SK-N-MC (cell line): ENCODE data around the gene ATXN2.
"Not testable (repeated sequence)": the region's sequence is repeated elsewhere in the genome, so short reads cannot be mapped to it uniquely, and the experiment has no call there.

Experiments
- DNase-seq: peaks from one replicate; pipeline ENCODE4 v3.0.0-alpha.2; 2011; ENCODE audit warnings: low read depth, low spot score
- H3K27ac ChIP-seq: fragments of 200-600 bp; sonication (generic); 2 replicates; pipeline ENCODE4 v1.5.1; 2016; ENCODE audit warnings: mixed run types
- H3K36me3 ChIP-seq: fragments of 200-600 bp; sonication (generic); 2 replicates; pipeline ENCODE4 v1.6.1; 2017; ENCODE audit warnings: antibody characterized with exemption, low read length, mixed read lengths; ENCODE audit not compliant: insufficient read depth
- H3K4me3 ChIP-seq: fragments of 200-600 bp; sonication (generic); 2 replicates; pipeline ENCODE4 v1.5.1; 2016
- H3K9ac ChIP-seq: fragments of 200-600 bp; sonication (generic); 2 replicates; pipeline ENCODE4 v1.8.0; 2017; ENCODE audit warnings: mixed run types, mixed read lengths; ENCODE audit not compliant: insufficient read length
- H3K9me3 ChIP-seq: fragments of 200-600 bp; sonication (generic); 2 replicates; pipeline ENCODE4 v1.6.1; 2017; ENCODE audit warnings: low read depth, mild to moderate bottlenecking, antibody characterized with exemption, low read length, moderate library complexity, mixed read lengths
- EZH2 ChIP-seq: fragments of 200-600 bp; sonication (generic); IDR thresholded peaks from one replicate; pipeline ENCODE4 v1.6.1; 2017; ENCODE audit warnings: antibody characterized with exemption
- FOXP2 ChIP-seq: optimal IDR thresholded peaks from 2 replicates; pipeline ENCODE3; 2011; ENCODE audit warnings: mild to moderate bottlenecking, moderate library complexity; ENCODE audit not compliant: insufficient read depth; ENCODE audit errors: extremely low read length, control extremely low read depth
- POLR2AphosphoS5 ChIP-seq: IDR thresholded peaks from 2 replicates; pipeline ENCODE4 v1.6.1; 2012; ENCODE audit warnings: mild to moderate bottlenecking, low read depth, low read length, borderline replicate concordance

ATXN2 gene

DNA sequence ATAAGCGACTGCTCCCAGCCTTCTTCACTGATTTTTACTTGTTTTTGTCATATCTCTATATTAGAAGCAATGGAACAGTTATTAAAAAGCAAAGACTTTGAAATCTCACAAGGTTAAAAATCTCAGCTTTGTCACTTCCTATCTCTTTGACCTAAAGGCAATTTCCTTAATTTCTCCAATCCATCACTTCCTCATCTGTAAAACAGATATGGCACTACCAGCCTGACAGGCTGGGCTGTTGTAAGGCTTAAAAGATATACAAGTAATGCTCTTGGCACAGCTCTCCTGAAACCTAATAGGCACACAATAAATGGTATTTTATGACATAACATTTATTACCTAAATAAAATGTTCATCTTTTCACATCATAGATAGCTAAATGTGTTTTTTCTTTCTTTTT lies 25.6 kb downstream of the ATXN2 start:
- Histone ChIP-seq H3K9me3 (no peaks in the 10 kb centered on the region), H3K36me3 (no peaks in the 10 kb centered on the region), H3K4me3 (no peak overlapping the region), H3K9ac (no peak overlapping the region), H3K27ac (0 out of 2 replicates have a peak overlapping the region, but pooled peaks have one; percentile 1)
- TF ChIP-seq FOXP2 (no peak), POLR2AphosphoS5 (no peak), EZH2 (no peak)
- no peak for DNase-seq

DNA sequence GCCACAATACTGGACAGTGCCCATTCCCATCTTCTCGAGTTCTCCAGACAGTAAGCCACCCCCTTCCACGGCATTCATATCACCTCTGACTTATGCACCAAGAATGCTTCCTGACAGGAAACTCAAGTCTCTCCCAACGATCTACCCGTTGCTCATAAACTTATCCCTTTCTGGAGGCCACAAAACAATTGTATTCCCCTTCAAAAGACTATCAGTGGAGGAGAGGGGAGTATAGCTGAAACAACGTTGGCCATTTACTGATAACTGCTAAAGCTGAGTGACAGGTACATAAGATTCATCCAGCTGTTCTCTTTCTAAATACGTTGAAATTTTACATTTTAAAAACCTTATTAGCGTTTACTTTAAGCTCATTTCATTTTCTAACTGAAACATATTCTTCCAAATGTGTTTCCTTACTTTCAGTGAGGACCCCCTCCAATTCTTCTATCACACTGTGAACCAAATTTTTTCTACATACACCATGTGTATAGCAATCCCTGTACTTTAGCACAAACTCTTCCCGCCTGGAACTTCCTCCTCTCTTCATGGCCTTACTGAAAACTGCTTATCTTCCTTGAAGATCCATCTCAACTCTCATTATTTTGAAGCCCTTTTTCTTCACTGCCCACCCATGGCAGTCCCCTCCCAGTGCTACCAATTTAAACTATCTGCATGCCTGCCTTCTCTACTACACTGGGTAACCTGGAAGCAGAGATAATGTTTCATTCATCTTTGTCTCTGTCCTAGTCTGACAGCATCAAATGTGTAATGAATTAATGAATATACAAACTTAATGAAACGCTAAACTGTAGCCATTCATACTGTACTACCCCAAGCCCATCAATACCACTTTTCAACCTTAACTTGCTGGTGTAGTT lies 28.8 kb downstream of the ATXN2 start:
- H3K4me3 ChIP-seq: no peak overlapping the region
- no peak for DNase-seq
- H3K9me3 ChIP-seq: no peaks in the 10 kb centered on the region
- no peaks in the 10 kb centered on the region for H3K36me3 ChIP-seq
- H3K9ac ChIP-seq: no peak overlapping the region
- no peak overlapping the region for H3K27ac ChIP-seq
- TF ChIP-seq EZH2: no peak
- no peak for TF ChIP-seq FOXP2
- TF ChIP-seq POLR2AphosphoS5: no peak

DNA sequence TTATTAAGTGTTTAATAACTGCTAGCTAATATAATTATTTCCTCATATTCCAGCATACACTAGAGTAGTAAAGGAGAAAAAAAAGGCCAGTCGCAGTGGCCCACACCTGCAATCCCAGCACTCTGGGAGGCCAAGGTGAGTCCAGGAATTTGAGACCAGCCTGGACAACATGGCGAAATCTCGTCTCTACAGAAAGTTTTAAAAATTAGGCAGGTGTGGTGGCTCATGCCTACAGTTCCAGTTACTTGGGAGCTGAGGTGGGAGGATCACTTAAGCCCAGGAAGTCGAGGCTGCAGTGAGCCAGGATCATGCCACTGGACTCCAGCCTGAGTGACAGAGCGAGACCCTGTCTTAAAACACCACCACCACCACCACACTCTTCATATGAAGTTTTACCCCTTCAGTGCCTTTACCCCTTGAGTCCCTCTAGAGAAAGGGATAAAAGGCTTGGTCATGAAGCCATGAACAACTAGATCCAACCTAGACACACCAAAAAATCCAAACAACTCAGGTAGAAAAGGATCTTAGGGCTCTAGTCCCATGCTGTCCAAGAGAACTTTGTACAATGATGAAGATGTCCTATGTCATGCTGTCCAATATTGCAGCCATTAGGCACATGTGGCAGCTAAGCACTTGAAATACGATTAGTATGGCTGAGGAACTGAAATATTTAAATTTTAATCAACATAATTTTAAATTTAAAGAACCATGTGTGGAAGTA lies 29.6 kb downstream of the ATXN2 start:
- H3K4me3 ChIP-seq: no peak overlapping the region
- TF ChIP-seq FOXP2 (no peak), EZH2 (no peak), POLR2AphosphoS5 (no peak)
- no peak for DNase-seq
- H3K36me3 ChIP-seq: no peaks in the 10 kb centered on the region
- no peak overlapping the region for H3K9ac ChIP-seq
- no peaks in the 10 kb centered on the region for H3K9me3 ChIP-seq
- no peak overlapping the region for H3K27ac ChIP-seq

DNA sequence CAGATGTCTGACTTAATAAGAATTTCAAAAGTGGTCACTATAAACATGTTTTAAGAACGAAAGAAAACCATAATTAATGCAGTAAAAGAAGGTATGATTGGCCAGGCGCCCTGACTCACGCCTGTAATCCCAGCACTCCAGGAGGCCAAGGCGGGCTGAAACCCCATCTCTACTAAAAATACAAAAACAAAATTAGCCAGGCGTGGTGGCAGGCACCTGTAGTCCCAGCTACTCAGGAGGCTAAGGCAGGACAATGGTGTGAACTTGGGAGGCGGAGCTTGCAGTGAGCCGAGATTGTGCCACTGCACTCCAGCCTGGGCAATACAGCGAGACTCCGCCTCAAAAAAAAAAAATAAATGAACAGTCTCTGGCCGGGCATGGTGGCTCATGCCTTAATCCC lies 38.3 kb downstream of the ATXN2 start:
- not testable (repeated sequence) for H3K36me3 ChIP-seq, H3K9ac ChIP-seq, DNase-seq, H3K27ac ChIP-seq, H3K4me3 ChIP-seq, H3K9me3 ChIP-seq

DNA sequence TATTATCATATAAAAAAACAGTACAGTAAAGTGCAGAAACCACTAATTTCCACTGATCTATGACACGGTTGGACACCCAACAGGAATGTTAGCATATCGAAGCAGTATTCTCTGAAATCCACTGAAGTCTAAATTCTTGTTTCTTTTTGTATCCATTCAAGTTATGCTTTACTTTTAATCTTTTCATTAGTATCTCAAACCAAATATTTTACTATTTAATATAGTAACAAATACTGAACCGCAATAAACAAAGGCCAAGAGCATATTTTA lies 41.1 kb downstream of the ATXN2 start:
- H3K9ac ChIP-seq: no peak overlapping the region
- TF ChIP-seq FOXP2: no peak
- DNase-seq: no peak
- H3K27ac ChIP-seq: peak overlapping the region; percentile 59
- peaks cover 14% of the 10 kb centered on the region for H3K36me3 ChIP-seq
- no peaks in the 10 kb centered on the region for H3K9me3 ChIP-seq
- H3K4me3 ChIP-seq: no peak overlapping the region

DNA sequence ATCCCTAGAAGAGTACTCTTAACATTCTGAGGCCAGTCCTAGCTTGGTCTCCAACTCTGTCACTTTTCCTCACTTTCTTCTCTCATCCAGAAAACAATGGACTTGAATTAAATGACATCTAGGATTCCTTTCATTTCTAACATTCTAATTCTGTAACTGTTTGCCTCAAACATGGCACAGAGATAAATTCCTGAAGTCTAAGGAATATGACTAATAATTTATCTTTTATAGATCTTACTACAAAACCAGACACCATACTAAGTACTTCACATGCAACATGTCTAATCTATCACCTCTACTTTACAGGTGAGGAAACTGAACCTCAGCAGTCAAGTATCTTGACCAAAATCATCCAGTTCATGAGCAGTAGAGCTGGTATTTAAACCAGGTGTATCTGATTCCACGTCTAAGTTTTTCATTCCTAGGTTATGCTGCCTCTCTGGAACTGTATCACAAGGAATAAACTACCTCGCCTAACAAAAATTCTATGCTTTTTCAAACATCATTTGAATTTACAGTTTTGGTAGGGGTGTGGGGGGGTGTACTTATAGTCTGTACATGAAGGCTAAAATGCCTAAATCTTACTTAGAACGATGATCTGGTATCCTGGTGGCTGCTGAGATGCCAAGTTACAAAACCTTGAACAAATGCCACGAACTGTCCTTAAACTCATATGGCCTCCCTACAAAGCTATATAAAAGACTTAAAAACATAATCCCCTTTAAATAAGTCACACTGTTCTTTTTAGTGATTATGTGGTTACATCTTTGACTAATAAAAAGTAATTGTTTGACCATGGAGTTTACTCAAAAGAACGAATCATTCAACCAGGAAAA lies 41.6 kb downstream of the ATXN2 start:
- Histone ChIP-seq H3K27ac (peak overlapping the region; percentile 59), H3K36me3 (peaks cover 14% of the 10 kb centered on the region), H3K9ac (no peak overlapping the region), H3K4me3 (no peak overlapping the region), H3K9me3 (no peaks in the 10 kb centered on the region)
- TF ChIP-seq EZH2 (no peak), FOXP2 (no peak), POLR2AphosphoS5 (no peak)
- DNase-seq: no peak

DNA sequence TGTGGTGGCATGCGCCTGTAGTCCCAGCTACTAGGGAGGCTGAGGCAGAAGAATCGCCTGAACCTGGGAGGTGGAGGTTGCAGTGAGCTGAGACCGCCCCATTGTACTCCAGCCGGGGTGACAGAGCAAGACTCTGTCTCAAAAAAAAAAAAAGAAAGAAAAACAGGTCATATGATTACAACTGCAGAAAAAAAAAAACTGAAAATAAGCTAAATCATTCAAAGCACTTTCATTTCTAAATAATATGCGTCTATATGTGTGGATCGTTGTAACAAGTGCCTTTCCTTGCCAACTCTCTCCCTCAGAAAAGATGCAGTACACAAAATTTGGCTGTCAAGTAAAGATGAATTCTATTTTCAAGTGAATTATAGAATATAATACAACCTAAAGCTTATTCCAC lies 42.4 kb downstream of the ATXN2 start:
- DNase-seq: no peak
- no peak overlapping the region for H3K4me3 ChIP-seq
- peaks cover 21% of the 10 kb centered on the region for H3K36me3 ChIP-seq
- H3K27ac ChIP-seq: no peak overlapping the region
- TF ChIP-seq EZH2 (no peak), FOXP2 (no peak), POLR2AphosphoS5 (no peak)
- H3K9me3 ChIP-seq: no peaks in the 10 kb centered on the region
- no peak overlapping the region for H3K9ac ChIP-seq

DNA sequence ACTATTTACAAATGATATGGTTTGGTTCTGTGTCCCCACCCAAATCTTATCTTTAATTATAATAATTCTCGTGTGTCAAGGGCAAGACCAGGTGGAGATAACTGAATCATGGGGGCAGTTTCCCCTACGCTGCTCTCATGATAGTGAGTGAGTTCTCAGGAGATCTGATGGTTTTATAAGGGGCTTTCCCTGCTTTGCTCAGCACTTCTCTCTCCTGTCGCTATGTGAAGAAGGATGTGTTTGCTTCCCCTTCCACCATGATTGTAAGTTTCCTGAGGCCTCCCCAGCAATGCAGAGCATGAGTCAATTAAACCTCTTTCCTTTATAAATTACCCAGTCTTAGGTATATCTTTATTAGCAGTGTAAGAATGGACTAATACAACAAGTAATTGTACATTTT lies 43.8 kb downstream of the ATXN2 start:
- H3K9me3 ChIP-seq, H3K27ac ChIP-seq, H3K4me3 ChIP-seq: not testable (repeated sequence)

More for the DNA sequence above, 43.8 kb downstream of the ATXN2 start:
- not testable (repeated sequence) for DNase-seq, H3K9ac ChIP-seq
- H3K36me3 ChIP-seq: peaks cover 31% of the 10 kb centered on the region
